Measurements from ENCODE around the gene OR10A6.
A peak's percentile ranks its signal among the peaks of the same experiment; 100 is the strongest.

The OR10A6 gene

GRCh38 chr11:7967097-7967496 is 36.0 kb upstream of the OR10A6 start:
- Histone ChIP-seq H3K36me3 (replicated peaks; ENCODE audit: low read depth, low read length) (no peaks in the 10 kb centered on the region), H3K4me3 (ENCODE audit: low read length) (no peak overlapping the region), H2AFZ (ENCODE audit: low read depth, low read length) (no peak overlapping the region), H3K9ac (ENCODE audit: low read length) (no peak overlapping the region), H3K79me2 (ENCODE audit: low read length) (no peaks in the 10 kb centered on the region), H3K27ac (ENCODE audit: low read length) (no peak overlapping the region), H3K27me3 (ENCODE audit: low read depth, low read length) (no peaks in the 10 kb centered on the region), H4K20me1 (ENCODE audit: insufficient read depth, low read length) (no peaks in the 10 kb centered on the region), H3K4me2 (ENCODE audit: low read length) (no peak overlapping the region), H3K4me1 (ENCODE audit: low read length) (peaks cover 17% of the 10 kb centered on the region), H3K9me3 (ENCODE audit: insufficient read depth, low read length) (no peaks in the 10 kb centered on the region)
- TF ChIP-seq, protein P1, sequence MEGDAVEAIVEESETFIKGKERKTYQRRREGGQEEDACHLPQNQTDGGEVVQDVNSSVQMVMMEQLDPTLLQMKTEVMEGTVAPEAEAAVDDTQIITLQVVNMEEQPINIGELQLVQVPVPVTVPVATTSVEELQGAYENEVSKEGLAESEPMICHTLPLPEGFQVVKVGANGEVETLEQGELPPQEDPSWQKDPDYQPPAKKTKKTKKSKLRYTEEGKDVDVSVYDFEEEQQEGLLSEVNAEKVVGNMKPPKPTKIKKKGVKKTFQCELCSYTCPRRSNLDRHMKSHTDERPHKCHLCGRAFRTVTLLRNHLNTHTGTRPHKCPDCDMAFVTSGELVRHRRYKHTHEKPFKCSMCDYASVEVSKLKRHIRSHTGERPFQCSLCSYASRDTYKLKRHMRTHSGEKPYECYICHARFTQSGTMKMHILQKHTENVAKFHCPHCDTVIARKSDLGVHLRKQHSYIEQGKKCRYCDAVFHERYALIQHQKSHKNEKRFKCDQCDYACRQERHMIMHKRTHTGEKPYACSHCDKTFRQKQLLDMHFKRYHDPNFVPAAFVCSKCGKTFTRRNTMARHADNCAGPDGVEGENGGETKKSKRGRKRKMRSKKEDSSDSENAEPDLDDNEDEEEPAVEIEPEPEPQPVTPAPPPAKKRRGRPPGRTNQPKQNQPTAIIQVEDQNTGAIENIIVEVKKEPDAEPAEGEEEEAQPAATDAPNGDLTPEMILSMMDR (IDR thresholded peaks at IDR 0.05; ENCODE audit: low read depth, low read length), result no peak
- no peak for TF ChIP-seq EZH2phosphoT487 (IDR thresholded peaks at IDR 0.05; ENCODE audit: low read depth)

- Histone ChIP-seq H2AFZ (ENCODE audit: low read depth, low read length) (no peak within 1 kb of the TSS), H4K20me1 (ENCODE audit: insufficient read depth, low read length) (no peaks in the 10 kb centered on the region), H3K36me3 (replicated peaks; ENCODE audit: low read depth, low read length) (no peaks in the 10 kb centered on the region), H3K27ac (ENCODE audit: low read length) (no peak within 1 kb of the TSS), H3K4me3 (ENCODE audit: low read length) (no peak within 1 kb of the TSS), H3K9me3 (ENCODE audit: insufficient read depth, low read length) (no peaks in the 10 kb centered on the region), H3K27me3 (ENCODE audit: low read depth, low read length) (0 out of 2 replicates have a peak, but pooled peaks cover 2% of the 10 kb centered on the region), H3K4me2 (ENCODE audit: low read length) (peak within 1 kb of the TSS; percentile 32; the same call in 1 of the 2 replicates), H3K9ac (ENCODE audit: low read length) (no peak within 1 kb of the TSS), H3K4me1 (ENCODE audit: low read length) (peaks cover 17% of the 10 kb centered on the region), H3K79me2 (ENCODE audit: low read length) (no peaks in the 10 kb centered on the region)
- TF ChIP-seq, protein P1 (IDR thresholded peaks at IDR 0.05; ENCODE audit: low read depth, low read length), result no peak
- no peak for TF ChIP-seq EZH2phosphoT487 (IDR thresholded peaks at IDR 0.05; ENCODE audit: low read depth)
These were observed 34.3 kb upstream of the OR10A6 start, which contains the start of gene NLRP10 for GRCh38 chr11:7965386-7965785. Gene NLRP10, minus strand, starts transcription at chr11:7965447. Its CDS starts 1,952 bp downstream, at chr11:7963495.

- Histone ChIP-seq H3K4me2 (ENCODE audit: low read length) (no peak overlapping the region), H3K4me3 (ENCODE audit: low read length) (no peak overlapping the region), H3K27ac (ENCODE audit: low read length) (no peak overlapping the region), H3K79me2 (ENCODE audit: low read length) (no peaks in the 10 kb centered on the region), H4K20me1 (ENCODE audit: insufficient read depth, low read length) (no peaks in the 10 kb centered on the region), H3K9ac (ENCODE audit: low read length) (no peak overlapping the region), H3K27me3 (ENCODE audit: low read depth, low read length) (0 out of 2 replicates have a peak, but pooled peaks cover 4% of the 10 kb centered on the region), H3K4me1 (ENCODE audit: low read length) (peaks cover 17% of the 10 kb centered on the region), H3K9me3 (ENCODE audit: insufficient read depth, low read length) (no peaks in the 10 kb centered on the region), H2AFZ (ENCODE audit: low read depth, low read length) (no peak overlapping the region), H3K36me3 (replicated peaks; ENCODE audit: low read depth, low read length) (no peaks in the 10 kb centered on the region)
- TF ChIP-seq, protein P1 (IDR thresholded peaks at IDR 0.05; ENCODE audit: low read depth, low read length), result no peak
- no peak for TF ChIP-seq EZH2phosphoT487 (IDR thresholded peaks at IDR 0.05; ENCODE audit: low read depth)
These were observed 33.8 kb upstream of the OR10A6 start for GRCh38 chr11:7964873-7965272.

DNA sequence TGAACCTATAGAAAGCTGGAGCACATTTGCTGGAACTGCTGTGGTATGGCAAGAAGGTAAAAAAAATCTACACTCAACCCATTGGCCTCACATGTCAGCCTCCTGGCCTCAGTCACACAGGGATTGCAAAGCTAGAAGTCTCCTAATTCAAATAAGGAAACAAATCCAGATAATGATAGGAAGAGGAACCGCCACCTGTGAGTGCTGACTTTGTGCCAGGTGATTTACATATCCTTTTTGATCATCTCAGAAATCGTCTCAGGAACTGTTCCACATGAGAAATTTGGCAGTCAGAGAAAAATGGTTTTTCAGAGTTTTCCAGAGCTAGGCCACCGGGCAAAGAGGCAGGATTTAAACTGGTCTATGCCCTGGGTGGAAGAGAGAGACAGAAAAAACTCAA is 33.2 kb upstream of the OR10A6 start:
- H3K27ac ChIP-seq (ENCODE audit: low read length), result no peak overlapping the region

More for the DNA sequence above, 33.2 kb upstream of the OR10A6 start:
- Histone ChIP-seq H3K4me3 (ENCODE audit: low read length) (no peak overlapping the region), H3K9me3 (ENCODE audit: insufficient read depth, low read length) (no peaks in the 10 kb centered on the region), H3K4me1 (ENCODE audit: low read length) (peaks cover 17% of the 10 kb centered on the region), H3K36me3 (replicated peaks; ENCODE audit: low read depth, low read length) (no peaks in the 10 kb centered on the region), H3K9ac (ENCODE audit: low read length) (no peak overlapping the region), H4K20me1 (ENCODE audit: insufficient read depth, low read length) (no peaks in the 10 kb centered on the region), H3K4me2 (ENCODE audit: low read length) (peak overlapping the region; percentile 32; the same call in 1 of the 2 replicates), H3K79me2 (ENCODE audit: low read length) (no peaks in the 10 kb centered on the region), H2AFZ (ENCODE audit: low read depth, low read length) (no peak overlapping the region), H3K27me3 (ENCODE audit: low read depth, low read length) (peaks cover 5% of the 10 kb centered on the region; the same call in 1 of the 2 replicates)
- TF ChIP-seq EZH2phosphoT487 (IDR thresholded peaks at IDR 0.05; ENCODE audit: low read depth), result no peak
- TF ChIP-seq, protein P1 (IDR thresholded peaks at IDR 0.05; ENCODE audit: low read depth, low read length), result no peak
